GM06990 (cell line): ENCODE measurements around the gene TP53RK.

Experiments
- DNase-seq: peaks from one replicate; pipeline ENCODE4 v3.0.0-alpha.2; 2011; ENCODE audit not compliant: insufficient read length; ENCODE audit errors: extremely low read depth
- H3K27me3 ChIP-seq: replicated peaks from 2 replicates; pipeline ENCODE4 v1.6.0; 2011; ENCODE audit warnings: low read length; ENCODE audit not compliant: control insufficient read depth, insufficient read depth
- H3K36me3 ChIP-seq: 2 replicates; pipeline ENCODE4 v1.5.1; 2011; ENCODE audit warnings: low read length; ENCODE audit not compliant: control insufficient read depth, insufficient read depth
- H3K4me3 ChIP-seq: replicated peaks from 2 replicates; pipeline ENCODE4 v1.5.1; 2011; ENCODE audit warnings: low read depth, mild to moderate bottlenecking, control low read depth, low read length
- CTCF ChIP-seq: IDR thresholded peaks from 2 replicates; pipeline ENCODE4 v1.5.1; 2011; ENCODE audit warnings: low read length, control low read depth, mild to moderate bottlenecking, inconsistent platforms; ENCODE audit not compliant: insufficient read depth, poor library complexity, severe bottlenecking

The TP53RK gene

GRCh38 chr20:46641424-46641823 lies 47.8 kb downstream of the TP53RK start:
- DNase-seq: no peak
- TF ChIP-seq CTCF: no peak
- Histone ChIP-seq H3K36me3 (no peaks in the 10 kb centered on the region), H3K27me3 (no peaks in the 10 kb centered on the region; the same call in 1 of the 2 replicates), H3K4me3 (no peak overlapping the region)

GRCh38 chr20:46640536-46641311 lies 48.5 kb downstream of the TP53RK start:
- H3K4me3 ChIP-seq: no peak overlapping the region
- DNase-seq: no peak
- H3K36me3 ChIP-seq: no peaks in the 10 kb centered on the region
- no peaks in the 10 kb centered on the region; the same call in 1 of the 2 replicates for H3K27me3 ChIP-seq
- TF ChIP-seq CTCF: no peak

GRCh38 chr20:46640044-46640443 lies 49.2 kb downstream of the TP53RK start:
- no peak overlapping the region for H3K4me3 ChIP-seq
- TF ChIP-seq CTCF: no peak

GRCh38 chr20:46639587-46639986 lies 49.7 kb downstream of the TP53RK start:
- TF ChIP-seq CTCF: no peak
- no peak for DNase-seq
- no peaks in the 10 kb centered on the region for H3K36me3 ChIP-seq
- H3K4me3 ChIP-seq: no peak overlapping the region
- no peaks in the 10 kb centered on the region; the same call in 1 of the 2 replicates for H3K27me3 ChIP-seq

More at GRCh38 chr20:46640044-46640443, 49.2 kb downstream of the TP53RK start:
- no peak for DNase-seq
- no peaks in the 10 kb centered on the region for H3K36me3 ChIP-seq
- H3K27me3 ChIP-seq: no peaks in the 10 kb centered on the region; the same call in 1 of the 2 replicates

GRCh38 chr20:46638898-46639274 lies 50.4 kb downstream of the TP53RK start:
- no peak overlapping the region for H3K4me3 ChIP-seq
- H3K36me3 ChIP-seq: no peaks in the 10 kb centered on the region
- no peaks in the 10 kb centered on the region; the same call in 1 of the 2 replicates for H3K27me3 ChIP-seq
- TF ChIP-seq CTCF: no peak
- no peak for DNase-seq
